Aorta (tissue), 5 donors: ENCODE data around the gene AQP3. TPM values are rescaled to one million over a fixed set of nuclear protein-coding genes. Genes with fewer than 3 reads are reported as not detected.
"Not testable (repeated sequence)": the region's sequence is repeated elsewhere in the genome, so short reads cannot be mapped to it uniquely, and the experiment has no call there.

Experiments used
- ATAC-seq: fragments of 200-7000 bp; cut with Tn5 transposase; one replicate; pipeline ENCODE4 v1.9.1; 2022; ENCODE audit warnings: moderate library complexity; ENCODE audit not compliant: low FRiP score
- DNase-seq, 2 donors: peaks; one replicate each; pipeline ENCODE4 v3.0.0-alpha.2; 2020
- H3K27ac ChIP-seq, 2 donors: one replicate each; pipeline ENCODE4 v1.5.1; 2013; ENCODE audit warnings: low read length in 2 of 2, mild to moderate bottlenecking in 2 of 2, moderate library complexity in 2 of 2, control low read depth in 1 of 2, inconsistent platforms in 1 of 2, low read depth in 1 of 2
- H3K27me3 ChIP-seq, 2 donors: one replicate each; pipeline ENCODE4 v1.6.1; 2013; ENCODE audit warnings: control low read depth in 1 of 2, low read length in 1 of 2, mild to moderate bottlenecking in 1 of 2, moderate library complexity in 1 of 2; ENCODE audit not compliant: insufficient read depth in 2 of 2, control insufficient read depth in 1 of 2
- H3K36me3 ChIP-seq, 2 donors: one replicate each; pipeline ENCODE4 v1.6.1; 2013; ENCODE audit warnings: control low read depth in 1 of 2, low read length in 1 of 2, mild to moderate bottlenecking in 1 of 2; ENCODE audit not compliant: insufficient read depth in 2 of 2, control insufficient read depth in 1 of 2
- H3K4me1 ChIP-seq, 2 donors: one replicate each; pipeline ENCODE4 v1.6.1; 2013; ENCODE audit warnings: low read length in 2 of 2, control low read depth in 1 of 2, mild to moderate bottlenecking in 1 of 2, moderate library complexity in 1 of 2; ENCODE audit not compliant: insufficient read depth in 2 of 2, control insufficient read depth in 1 of 2
- H3K4me3 ChIP-seq, 2 donors: one replicate each; pipeline ENCODE4 v1.5.1; 2013; ENCODE audit warnings: low read length in 2 of 2, control low read depth in 1 of 2, mild to moderate bottlenecking in 1 of 2
- H3K9me3 ChIP-seq: one replicate; pipeline ENCODE4 v1.6.1; 2013; ENCODE audit warnings: mild to moderate bottlenecking, low read length; ENCODE audit not compliant: control insufficient read depth
- WGBS, 2 donors: extraction: QIAGEN DNeasy Blood & Tissue Kit; methylation state at CpG; one replicate each; pipeline ENCODE4 v1.1.7; 2013; 5-methylcytosine and 5-hydroxymethylcytosine counted together
- intact Hi-C, 2 donors: fragments of 100-400 bp; cut with DNase I; formaldehyde crosslinking; loops; one replicate each; pipeline versions ENCODE4 v1.14.2 to v1.15.0; 2022
- long read RNA-seq, 2 donors: library from polyadenylated mRNA; unstranded; transcript quantifications; one replicate each; pipeline ENCODE4 v2.0.0, GENCODE V29; 2020 to 2021
- polyA plus RNA-seq, 2 donors: library from polyadenylated mRNA; stranded (reverse); fragments of 200-250 nt; gene quantifications; one replicate each; pipeline ENCODE4 v1.2.3, GENCODE V29; 2013
- total RNA-seq, 2 donors: library from RNA; stranded (reverse); fragmentation: NEBNext Ultra II Directional; extraction: Animal tissue kit (Norgen Biotek cat#: 25700); gene quantifications; one replicate each; pipeline ENCODE4 v1.2.1, GENCODE V29; 2021
- donor health status: healthy with polysubstance abuse.
- donor health status: Bipolar disorder and iron deficiency.
- donor health status: DM: no; HTN: no; CAD: no.
- donor health status: DM: no; HTN: no; CAD: no.
- donor health status: DM: yes; HTN: yes; CAD: no.

AQP3 gene
- 1 to 10 TPM; 2.8 to 6.0 TPM for total RNA-seq
- polyA plus RNA-seq: 1 to 10 TPM; 2.8 to 9.3 TPM
- long read RNA-seq, donor 1, transcript AQP3-201 (6 exons, 1,871 nt): major isoform, 11 of 16 reads
- long read RNA-seq, donor 1, partial matches to known transcripts: 1 of 16 reads
- long read RNA-seq, donor 1, other reads (novel, unspliced or antisense): 2 of 16 reads
- long read RNA-seq, donor 2, partial matches to known transcripts: 0 of 2 reads
- long read RNA-seq, donor 2, other reads (novel, unspliced or antisense): 0 of 2 reads

DNA sequence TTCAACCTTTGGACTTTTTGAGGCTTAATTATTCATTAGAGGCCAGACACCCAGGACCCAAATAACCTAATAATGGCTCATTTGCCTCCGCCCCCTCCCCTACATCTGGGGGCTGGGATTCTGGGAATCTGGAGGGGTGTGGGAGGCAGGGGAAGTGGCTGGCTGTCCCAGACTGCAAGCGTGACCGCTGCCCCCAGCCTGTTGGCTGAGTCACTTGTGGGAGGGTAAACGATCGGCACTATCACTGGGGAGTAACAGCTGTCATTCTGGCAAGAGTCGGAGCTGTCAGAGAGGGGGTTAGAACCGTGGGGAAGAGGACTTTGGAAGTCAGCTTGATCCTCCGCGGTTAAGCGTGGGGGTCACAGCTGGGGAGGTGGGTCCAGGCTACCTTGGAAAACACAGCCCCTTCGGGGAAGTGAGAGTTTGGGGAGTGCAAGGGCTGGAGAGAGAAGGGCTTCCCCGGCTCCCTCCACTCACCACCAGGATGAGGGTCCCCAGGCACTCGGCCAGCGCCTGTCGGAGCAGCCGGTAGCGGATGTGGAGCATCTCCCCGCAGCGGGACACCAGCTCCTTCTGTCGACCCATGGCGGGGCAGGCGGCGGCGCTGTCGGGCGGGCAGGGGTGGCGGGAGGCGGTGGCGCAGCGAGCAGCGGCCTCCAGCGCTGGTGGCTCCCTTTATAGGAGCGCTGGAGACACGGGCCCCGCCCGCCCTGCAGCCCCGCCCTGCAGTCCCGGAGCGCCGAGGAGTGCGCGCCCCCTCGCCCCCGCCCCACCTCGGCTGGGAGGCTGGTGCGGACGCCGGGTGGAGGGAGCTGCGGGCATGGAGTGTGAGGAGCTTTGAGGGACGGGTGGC, at the start of gene AQP3:
Gene AQP3, minus strand, starts transcription at position 648 of the 853 bp plus-strand sequence. Its CDS starts 63 bp downstream, at position 585.
- Histone ChIP-seq H3K27me3 (no peaks in the 10 kb centered on the region), H3K4me3 (peak within 1 kb of the TSS; percentile 24 to 68), H3K36me3 (no peaks in the 10 kb centered on the region), H3K9me3 (no peaks in the 10 kb centered on the region), H3K4me1 (no peaks in the 10 kb centered on the region), H3K27ac (no peak within 1 kb of the TSS)
- intact Hi-C loops: no loop called here
- WGBS, 2 donors: 3 to 4% methylated on average over 38 to 50 of the region's 50 CpGs
- peak; percentile 87 for ATAC-seq
- peak; percentile 81 to 88 for DNase-seq

GRCh38 chr9:33493819-33494218, 46.4 kb upstream of the AQP3 start:
- H3K27me3 ChIP-seq, H3K27ac ChIP-seq, H3K4me1 ChIP-seq, H3K4me3 ChIP-seq, H3K9me3 ChIP-seq, ATAC-seq, DNase-seq, H3K36me3 ChIP-seq: not testable (repeated sequence)
- 46 to 49% methylated on average over 2 of the region's 2 CpGs for WGBS, 2 donors
- intact Hi-C loops: loop anchor here in 1 of 2 donors (10.0 kb wide), 1 partner anchor 59 kb away; no protein-coding TSS in a partner anchor

- H3K4me3 ChIP-seq: no peak overlapping the region
- no peaks in the 10 kb centered on the region for H3K9me3 ChIP-seq
- H3K4me1 ChIP-seq: no peaks in the 10 kb centered on the region
- 78 to 90% methylated on average over 2 of the region's 2 CpGs for WGBS, 2 donors
- H3K36me3 ChIP-seq: no peaks in the 10 kb centered on the region
- no peak for ATAC-seq
- DNase-seq: no peak
- intact Hi-C loops: no loop called here
- no peaks in the 10 kb centered on the region for H3K27me3 ChIP-seq
- H3K27ac ChIP-seq: no peak overlapping the region
Observed at GRCh38 chr9:33489066-33489465, 41.7 kb upstream of the AQP3 start.

DNA sequence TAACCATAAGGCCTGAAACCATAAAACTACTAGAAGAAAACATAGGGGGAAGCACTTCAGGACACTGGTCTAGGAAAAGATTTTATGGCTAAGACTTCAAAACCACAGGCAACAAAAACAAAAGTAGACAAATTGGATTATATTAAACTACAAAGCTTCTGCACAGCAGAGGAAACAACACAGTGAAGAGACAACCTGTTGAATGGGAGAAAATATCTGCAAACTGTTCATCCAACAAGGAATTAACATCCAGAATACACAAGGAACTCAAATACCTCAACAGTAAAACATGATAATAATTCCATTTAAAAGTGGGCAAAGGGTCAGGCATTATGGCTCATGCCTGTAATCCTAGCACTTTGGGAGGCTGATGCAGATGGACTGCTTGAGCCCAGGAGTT, 37.9 kb upstream of the AQP3 start:
- H3K9me3 ChIP-seq, DNase-seq, H3K36me3 ChIP-seq, ATAC-seq, intact Hi-C loops, H3K4me3 ChIP-seq, H3K27me3 ChIP-seq, H3K27ac ChIP-seq, H3K4me1 ChIP-seq: not testable (repeated sequence)

GRCh38 chr9:33480976-33481375, 33.6 kb upstream of the AQP3 start:
- intact Hi-C loops: no loop called here
- no peak overlapping the region for H3K4me3 ChIP-seq
- no peak for DNase-seq

DNA sequence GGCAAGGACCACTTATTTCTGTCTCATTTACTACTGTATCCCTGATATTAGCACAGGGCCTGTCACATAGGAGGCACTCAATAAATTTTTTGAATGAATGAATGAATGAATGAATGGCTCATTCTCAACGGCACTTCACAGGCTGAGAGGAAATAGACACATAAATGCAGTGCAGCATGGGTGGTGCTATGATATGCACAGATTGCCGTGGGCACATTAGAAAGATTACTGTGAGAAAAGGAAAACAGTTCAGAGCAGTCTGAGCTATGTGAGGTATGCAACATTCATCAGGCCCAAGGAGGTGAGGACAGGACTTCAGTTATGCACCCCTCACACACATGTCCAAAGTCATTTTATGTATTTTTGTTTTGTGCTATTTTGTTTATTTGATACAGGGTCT, 32.7 kb upstream of the AQP3 start:
- no peaks in the 10 kb centered on the region for H3K27me3 ChIP-seq
- intact Hi-C loops: no loop called here
- no peak overlapping the region for H3K27ac ChIP-seq
- no peaks in the 10 kb centered on the region for H3K4me1 ChIP-seq
- ATAC-seq (no peak), DNase-seq (no peak)
- no peaks in the 10 kb centered on the region for H3K36me3 ChIP-seq
- no peaks in the 10 kb centered on the region for H3K9me3 ChIP-seq
- WGBS, 2 donors: 19 to 22% methylated on average over 2 of the region's 2 CpGs
- no peak overlapping the region for H3K4me3 ChIP-seq

More at GRCh38 chr9:33480976-33481375, 33.6 kb upstream of the AQP3 start:
- Histone ChIP-seq H3K4me1 (no peaks in the 10 kb centered on the region), H3K36me3 (no peaks in the 10 kb centered on the region), H3K27ac (no peak overlapping the region), H3K9me3 (no peaks in the 10 kb centered on the region), H3K27me3 (no peaks in the 10 kb centered on the region)
- 94 to 95% methylated on average over 6 of the region's 6 CpGs for WGBS, 2 donors
- ATAC-seq: no peak

DNA sequence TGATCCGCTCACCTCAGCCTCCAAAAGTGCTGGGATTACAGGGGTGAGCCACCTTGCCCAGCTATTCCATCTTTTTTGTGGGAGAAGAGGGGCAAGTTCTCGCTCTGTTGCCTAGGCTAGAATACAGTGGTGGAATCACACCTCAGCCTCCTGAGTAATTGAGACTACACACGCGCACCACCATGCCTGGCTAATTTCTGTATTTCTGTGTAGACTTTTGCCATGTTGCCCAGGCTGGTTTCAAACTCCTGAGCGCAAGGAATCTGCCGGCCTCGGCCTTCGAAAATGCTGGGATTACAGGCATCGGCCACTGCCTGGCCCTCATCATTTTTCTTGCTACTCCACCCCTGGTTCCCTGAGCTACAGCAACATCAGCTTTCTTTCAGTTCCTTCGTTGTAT, 29.1 kb upstream of the AQP3 start:
- intact Hi-C loops: no loop called here
- ATAC-seq (no peak), DNase-seq (peak in 1 of 2 donors; percentile 33)
- Histone ChIP-seq H3K36me3 (peaks cover 0 to 2% of the 10 kb centered on the region in 2 donors), H3K4me1 (peaks cover 0 to 2% of the 10 kb centered on the region in 2 donors), H3K27me3 (no peaks in the 10 kb centered on the region), H3K27ac (no peak overlapping the region), H3K4me3 (no peak overlapping the region), H3K9me3 (no peaks in the 10 kb centered on the region)
- 86 to 91% methylated on average over 10 of the region's 10 CpGs for WGBS, 2 donors

DNA sequence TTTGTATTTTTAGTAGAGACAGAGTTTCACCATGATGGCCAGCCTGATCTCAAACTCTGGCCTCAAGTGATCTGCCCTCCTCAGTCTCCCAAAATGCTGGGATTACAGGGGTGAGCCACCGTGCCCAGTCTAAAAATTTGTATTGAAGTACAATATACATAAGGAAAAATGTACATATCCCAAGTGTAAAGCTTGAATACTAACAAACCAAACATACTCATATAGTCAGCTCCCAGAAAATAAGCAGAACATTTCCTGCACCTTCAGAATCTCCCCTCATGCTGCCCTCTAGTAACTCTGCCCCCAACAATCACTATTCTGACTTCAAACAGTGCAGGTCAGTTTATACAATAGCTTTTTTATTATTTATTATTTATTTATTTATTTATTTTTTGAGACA, 28.0 kb upstream of the AQP3 start:
- Histone ChIP-seq H3K4me3 (no peak overlapping the region), H3K27ac (no peak overlapping the region), H3K4me1 (peaks cover 0 to 2% of the 10 kb centered on the region in 2 donors), H3K36me3 (peaks cover 0 to 2% of the 10 kb centered on the region in 2 donors), H3K27me3 (no peaks in the 10 kb centered on the region), H3K9me3 (no peaks in the 10 kb centered on the region)
- 87 to 93% methylated on average over 1 of the region's 1 CpG for whole genome bisulfite sequencing, 2 donors
- no peak for DNase-seq
- intact Hi-C loops: no loop called here
- no peak for ATAC-seq
